K562 (cell line): ENCODE data around the gene AGAP3. TPM values are rescaled to one million over a fixed set of nuclear protein-coding genes. Genes with fewer than 3 reads are reported as not detected.
A peak's percentile ranks its signal among the peaks of the same experiment; 100 is the strongest.

ENCODE experiments used
- ATAC-seq: fragments of 200-7000 bp; cut with Tn5 transposase; 3 replicates; pipeline ENCODE4 v1.9.1; 2020; ENCODE audit warnings: moderate library complexity
- BruUV-seq: library from RNA; stranded (reverse); fragments of 400-500 nt; replicated peaks from 2 replicates; lab custom pipeline; 2021; lab: Mats Ljungman, UMichigan
- CTCF ChIA-PET: fragments of 300-600 bp; formaldehyde crosslinking; extraction: SDS; loops from one replicate; lab custom pipeline; 2021; ENCODE audit warnings: low intra/inter-chr PET ratio; lab: Yijun Ruan, JAX
- POLR2A ChIA-PET: fragments of 300-600, 350-650 bp; sonication (Branson Sonifier 250); formaldehyde crosslinking; extraction: SDS; loops from one replicate; lab custom pipeline; 2021; ENCODE audit warnings: antibody characterized with exemption, inconsistent platforms; lab: Yijun Ruan, JAX
- DNase-seq, 4 experiments: peaks; one replicate each; pipeline versions ENCODE4 v3.0.0 to v3.0.0-alpha.2; 2011 to 2018; ENCODE audit warnings: low spot score in 3 of 4, mixed read lengths in 3 of 4; ENCODE audit errors: extremely low read depth in 1 of 4
- FAIRE-seq: peaks from 2 replicates; lab custom pipeline; 2011; peaks lifted over from hg19 to GRCh38; lab: Jason Lieb, UNC
- H2AFZ ChIP-seq: 2 replicates; pipeline ENCODE4 v1.6.0; 2011; ENCODE audit warnings: low read depth, low read length, control low read depth, inconsistent platforms
- H3K27ac ChIP-seq: fragments of 200-600 bp; 3 replicates; pipeline ENCODE4 v1.8.0; 2011; ENCODE audit warnings: low read depth, mild to moderate bottlenecking, control low read depth, inconsistent platforms, low read length, moderate library complexity, mixed read lengths; ENCODE audit errors: extremely low read depth
- H3K27me3 ChIP-seq, 2 experiments: fragments of 300-600 bp in 1 of 2; 2 replicates in 1 of 2; 3 replicates in 1 of 2; pipeline versions ENCODE4 v1.6.0 to v1.8.0; 2011; ENCODE audit warnings: inconsistent platforms in 2 of 2, low read length in 2 of 2, mild to moderate bottlenecking in 1 of 2, mixed read lengths in 1 of 2, moderate library complexity in 1 of 2; ENCODE audit not compliant: control insufficient read depth in 2 of 2, insufficient read depth in 2 of 2
- H3K36me3 ChIP-seq: fragments of 300-600 bp; 3 replicates; pipeline ENCODE4 v1.8.0; 2011; ENCODE audit warnings: mild to moderate bottlenecking, low read length, inconsistent platforms; ENCODE audit not compliant: control insufficient read depth, insufficient read depth
- H3K4me1 ChIP-seq, 2 experiments: fragments of 200-600 bp in 1 of 2; replicated peaks in 1 of 2; 2 replicates in 1 of 2; 3 replicates in 1 of 2; pipeline versions ENCODE4 v1.5.1 to v1.8.0; 2011; ENCODE audit warnings: inconsistent platforms in 2 of 2, low read length in 2 of 2, mild to moderate bottlenecking in 1 of 2, mixed read lengths in 1 of 2, moderate library complexity in 1 of 2; ENCODE audit not compliant: control insufficient read depth in 2 of 2, insufficient read depth in 2 of 2
- H3K4me2 ChIP-seq: 2 replicates; pipeline ENCODE4 v1.6.1; 2011; ENCODE audit warnings: low read length, control low read depth, inconsistent platforms, mixed read lengths; ENCODE audit not compliant: insufficient read depth
- H3K4me3 ChIP-seq: fragments of 200-600 bp; sonication (generic), shearing (Covaris generic); 2 replicates; pipeline ENCODE4 v1.5.1; 2016; ENCODE audit warnings: control low read depth, inconsistent platforms
- H3K79me2 ChIP-seq: fragments of 200-600 bp; 3 replicates; pipeline ENCODE4 v1.8.0; 2011; ENCODE audit warnings: low read length, inconsistent platforms; ENCODE audit not compliant: control insufficient read depth, insufficient read depth
- H3K9ac ChIP-seq, 2 experiments: 2 replicates each; pipeline versions ENCODE4 v1.6.0 to v1.6.1; 2011; ENCODE audit warnings: low read depth in 2 of 2, low read length in 2 of 2, control low read depth in 1 of 2, inconsistent platforms in 1 of 2, mild to moderate bottlenecking in 1 of 2, mixed read lengths in 1 of 2; ENCODE audit not compliant: insufficient read depth in 1 of 2
- H3K9me1 ChIP-seq: one replicate; pipeline ENCODE4 v1.6.0; 2011; ENCODE audit warnings: inconsistent platforms, mild to moderate bottlenecking, low read length, moderate library complexity; ENCODE audit not compliant: control insufficient read depth, insufficient read depth
- H3K9me3 ChIP-seq: replicated peaks from 2 replicates; pipeline ENCODE4 v1.5.1; 2011; ENCODE audit warnings: low read depth, low read length, inconsistent platforms; ENCODE audit not compliant: control insufficient read depth, insufficient read depth
- H4K20me1 ChIP-seq: replicated peaks from 2 replicates; pipeline ENCODE4 v1.6.1; 2011; ENCODE audit warnings: low read length, inconsistent platforms, mixed read lengths; ENCODE audit not compliant: control insufficient read depth, insufficient read depth
- ATF1 ChIP-seq, 2 experiments: fragments of 450-650 bp in 1 of 2; IDR thresholded peaks; 2 replicates each; pipeline ENCODE4 v1.6.1; 2016; ENCODE audit warnings: missing compliant biosample characterization in 1 of 2, missing genetic modification characterization in 1 of 2
- JUN ChIP-seq, 2 experiments: sonication (generic) in 1 of 2; formaldehyde crosslinking in 1 of 2; IDR thresholded peaks; 2 replicates each; pipeline versions ENCODE4 v1.6.1 to v1.8.0; 2012 to 2022; ENCODE audit warnings: borderline replicate concordance in 2 of 2, mild to moderate bottlenecking in 2 of 2, improper control_type of control experiment in 1 of 2, low read depth in 1 of 2, low read length in 1 of 2, missing genetic modification reagents in 1 of 2
- MAFK ChIP-seq: IDR thresholded peaks from 2 replicates; pipeline ENCODE4 v1.6.1; 2011; ENCODE audit warnings: low read length, improper control_type of control experiment
- RAD21 ChIP-seq, 2 experiments: fragments of 250-450 bp in 1 of 2; fragments of 450-650 bp in 1 of 2; sonication (Bioruptor Pico) in 1 of 2; formaldehyde crosslinking in 1 of 2; IDR thresholded peaks in 1 of 2; conservative IDR thresholded peaks in 1 of 2; 2 replicates each; pipeline versions ENCODE4 v1.4.0 to v1.8.0; 2020 to 2022; ENCODE audit warnings: mild to moderate bottlenecking in 2 of 2, moderate library complexity in 1 of 2
- XRCC3 ChIP-seq: fragments of 450-650 bp; IDR thresholded peaks from 2 replicates; pipeline ENCODE4 v1.6.1; 2017; ENCODE audit warnings: mild to moderate bottlenecking, moderate library complexity
- ZNF124 ChIP-seq: sonication (generic); formaldehyde crosslinking; IDR thresholded peaks from 2 replicates; pipeline ENCODE4 v1.8.1; 2022; ENCODE audit warnings: missing genetic modification reagents
- WGBS: fragments of 100-300 bp; shearing (Covaris generic); methylation state at CpG from one replicate; pipeline ENCODE4 v1.1.6; 2016; ENCODE audit warnings: low coverage, mixed read lengths; ENCODE audit not compliant: insufficient coverage; ENCODE audit errors: missing lambda C conversion rate; 5-methylcytosine and 5-hydroxymethylcytosine counted together
- in situ Hi-C: fragments of 300-500 bp; cut with MboI; formaldehyde crosslinking; loops from 4 replicates; pipeline ENCODE4 v1.15.0; 2018; ENCODE audit warnings: inconsistent platforms, mixed read lengths
- intact Hi-C: fragments of 100-400 bp; cut with micrococcal nuclease; formaldehyde crosslinking; loops from 2 replicates; pipeline ENCODE4 v1.14.2; 2022
- polyA plus RNA-seq, 8 experiments: library from polyadenylated mRNA; depleted of rRNA in 4 of 8; stranded (reverse) in 5 of 8; unstranded in 3 of 8; fragments of >200 nt; fragmentation: Nextera tagmentation in 2 of 8; fragmentation: Illumina TruSeq in 1 of 8; extraction: Ambion mirVana in 2 of 8; extraction: Trizol in 1 of 8; gene quantifications; 2 replicates each; pipeline versions ENCODE4 v1.2.1 to v1.2.3, GENCODE V29; 2011 to 2014; ENCODE audit warnings: inconsistent platforms in 1 of 8, missing spikeins in 1 of 8
- total RNA-seq, 7 experiments: library from RNA; depleted of rRNA in 6 of 7; stranded (reverse); fragments of >200 nt in 6 of 7; fragmentation: Illumina TruSeq in 2 of 7; extraction: Trizol in 2 of 7; gene quantifications; 2 replicates each; pipeline versions ENCODE4 v1.2.1 to v1.2.3, GENCODE V29; 2011 to 2021; ENCODE audit warnings: low replicate concordance in 1 of 7
- TF ChIP-seq, protein P1 (sequence below): fragments of 450-650 bp; formaldehyde crosslinking; IDR thresholded peaks from 2 replicates; pipeline ENCODE4 v1.4.0; 2020; ENCODE audit warnings: mild to moderate bottlenecking
- TF ChIP-seq, protein P2 (sequence below): sonication (generic); formaldehyde crosslinking; IDR thresholded peaks from 2 replicates; pipeline ENCODE4 v1.9.0; 2022; ENCODE audit warnings: mild to moderate bottlenecking, missing genetic modification reagents

Gene AGAP3
- total and polyA plus RNA-seq, 9 of the 15 experiments (the other 6 are each of a cell fraction or from before 2014, with no cell fraction given), result 3.4 to 208 (median 62.2) TPM

DNA sequence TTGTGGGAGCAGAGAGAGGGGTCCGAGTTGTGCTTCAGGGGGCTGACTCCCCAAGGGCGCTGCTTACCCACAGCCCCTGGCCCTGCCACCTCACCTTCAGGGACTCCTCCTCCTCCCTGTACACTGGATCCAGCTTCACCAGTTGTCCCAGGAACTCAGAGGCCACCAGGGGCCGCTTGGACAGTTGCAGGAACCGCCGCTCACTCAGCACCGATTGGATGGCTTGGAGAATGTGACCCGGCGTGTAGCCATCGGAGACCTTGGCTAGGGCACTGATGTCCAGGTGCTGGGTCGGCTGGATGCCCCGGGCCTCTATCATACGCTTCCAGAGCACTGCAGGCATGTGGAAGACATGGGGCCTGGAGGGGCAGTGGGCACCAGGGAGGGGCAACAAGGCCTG is 105.3 kb downstream of the AGAP3 start (continued):
- peak in 1 of 2 experiments; percentile 23; a peak in 1 of 4 replicates for TF ChIP-seq RAD21 (CRISPR knock-in tag; conservative IDR thresholded peaks at IDR 0.05 in 1 of 2, IDR thresholded peaks at IDR 0.05 in 1 of 2)

DNA sequence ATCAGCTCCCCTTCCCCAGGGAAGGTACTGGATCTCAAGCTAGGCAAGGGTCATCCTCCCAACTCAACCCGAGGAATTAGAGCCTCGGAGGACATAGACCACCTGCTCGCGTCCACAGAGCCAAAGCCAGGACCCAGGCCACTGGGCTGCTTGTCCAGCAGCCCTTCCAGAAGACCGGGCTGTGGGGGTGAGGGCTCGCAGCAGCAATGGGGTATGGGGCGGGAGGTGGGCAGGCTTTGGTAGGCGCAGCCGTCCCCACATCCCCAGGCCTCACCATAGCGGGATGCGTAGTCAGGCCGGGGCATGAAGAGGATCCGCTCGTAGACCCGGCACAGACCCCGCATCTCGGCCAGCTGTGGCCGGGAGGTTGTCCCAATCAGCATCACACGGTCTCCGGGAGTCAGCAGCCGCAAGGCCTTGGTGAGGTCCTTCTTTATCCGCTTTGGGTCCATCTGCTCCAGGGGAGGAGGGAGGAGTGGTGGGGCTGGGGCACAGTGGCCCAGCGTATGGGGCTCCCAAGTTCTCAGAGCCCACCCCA is 105.8 kb downstream of the AGAP3 start:
- no peak for DNase-seq
- WGBS, result under 1% methylated on average over 22 of the region's 23 CpGs
- Histone ChIP-seq H3K9me3 (no peaks in the 10 kb centered on the region), H3K27me3 (peaks cover 75 to 86% of the 10 kb centered on the region in 2 experiments), H3K79me2 (no peaks in the 10 kb centered on the region), H3K4me3 (no peak overlapping the region), H2AFZ (no peak overlapping the region), H3K36me3 (no peaks in the 10 kb centered on the region), H3K4me2 (no peak overlapping the region), H3K27ac (no peak overlapping the region), H3K9me1 (no peaks in the 10 kb centered on the region), H3K4me1 (peaks cover 0 to 11% of the 10 kb centered on the region in 2 experiments; a peak in 2 of 5 replicates), H3K9ac (no peak overlapping the region; a peak in 1 of 4 replicates), H4K20me1 (peaks cover 24% of the 10 kb centered on the region)
- TF ChIP-seq MAFK (no peak), ZNF124 (CRISPR knock-in tag) (no peak), ATF1 (CRISPR knock-in tag; IDR thresholded peaks at IDR 0.05) (no peak), ATF1 (tag; IDR thresholded peaks at IDR 0.05) (no peak), JUN (IDR thresholded peaks at IDR 0.05; ENCODE audit: borderline replicate concordance, low read depth, low read length) (no peak), JUN (CRISPR knock-in tag; IDR thresholded peaks at IDR 0.05; ENCODE audit: borderline replicate concordance) (no peak), XRCC3 (no peak)
- TF ChIP-seq, protein P1, sequence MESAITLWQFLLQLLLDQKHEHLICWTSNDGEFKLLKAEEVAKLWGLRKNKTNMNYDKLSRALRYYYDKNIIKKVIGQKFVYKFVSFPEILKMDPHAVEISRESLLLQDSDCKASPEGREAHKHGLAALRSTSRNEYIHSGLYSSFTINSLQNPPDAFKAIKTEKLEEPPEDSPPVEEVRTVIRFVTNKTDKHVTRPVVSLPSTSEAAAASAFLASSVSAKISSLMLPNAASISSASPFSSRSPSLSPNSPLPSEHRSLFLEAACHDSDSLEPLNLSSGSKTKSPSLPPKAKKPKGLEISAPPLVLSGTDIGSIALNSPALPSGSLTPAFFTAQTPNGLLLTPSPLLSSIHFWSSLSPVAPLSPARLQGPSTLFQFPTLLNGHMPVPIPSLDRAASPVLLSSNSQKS (CRISPR knock-in tag), result no peak
- TF ChIP-seq, protein P2, sequence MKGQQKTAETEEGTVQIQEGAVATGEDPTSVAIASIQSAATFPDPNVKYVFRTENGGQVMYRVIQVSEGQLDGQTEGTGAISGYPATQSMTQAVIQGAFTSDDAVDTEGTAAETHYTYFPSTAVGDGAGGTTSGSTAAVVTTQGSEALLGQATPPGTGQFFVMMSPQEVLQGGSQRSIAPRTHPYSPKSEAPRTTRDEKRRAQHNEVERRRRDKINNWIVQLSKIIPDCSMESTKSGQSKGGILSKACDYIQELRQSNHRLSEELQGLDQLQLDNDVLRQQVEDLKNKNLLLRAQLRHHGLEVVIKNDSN, result no peak
- no TSS peak for BruUV-seq
- POLR2A ChIA-PET, result interaction anchor here (0.6 to 1.0 kb wide), 3 partner anchors 20 to 107 kb away, joined by 3 to 6 read pairs (median 3); no protein-coding TSS in a partner anchor
- in situ Hi-C loops, result no loop called here
- no peak for FAIRE-seq
- CTCF ChIA-PET, result interaction anchor here (1.4 kb wide), 1 partner anchor 53 kb away, joined by 7 read pairs; no protein-coding TSS in a partner anchor
- ATAC-seq, result no peak
- intact Hi-C loops, result loop anchor here (5.0 kb wide), 1 partner anchor 50 kb away; no protein-coding TSS in a partner anchor
